ENCODE measurements around the gene KRT34. TPM values are rescaled to one million over a fixed set of nuclear protein-coding genes. Genes with fewer than 3 reads are reported as not detected.
"Not testable (repeated sequence)": the region's sequence is repeated elsewhere in the genome, so short reads cannot be mapped to it uniquely, and the experiment has no call there.

KRT34 gene
- not detected for total RNA-seq

GRCh38 chr17:41381943-41382342, at the start of gene KRT34:
Gene KRT34 (minus strand): TSS chr17:41382306. CDS start chr17:41382246, 60 bp downstream.
- H3K36me3 Mint-ChIP-seq; H3K9me3 Mint-ChIP-seq (ENCODE audit: low read depth); H3K4me3 Mint-ChIP-seq; DNase-seq; H3K4me1 Mint-ChIP-seq; ATAC-seq; CTCF ChIA-PET; H3K27ac Mint-ChIP-seq: not testable (repeated sequence)
- H3K27me3 Mint-ChIP-seq = peaks cover 13% of the 10 kb centered on the region

GRCh38 chr17:41430376-41430775, 48.3 kb upstream of the KRT34 start:
- CTCF ChIA-PET; DNase-seq; H3K36me3 Mint-ChIP-seq; H3K4me1 Mint-ChIP-seq; H3K27me3 Mint-ChIP-seq; H3K4me3 Mint-ChIP-seq; H3K9me3 Mint-ChIP-seq (ENCODE audit: low read depth); ATAC-seq; H3K27ac Mint-ChIP-seq: not testable (repeated sequence)

- H3K36me3 Mint-ChIP-seq = no peaks in the 10 kb centered on the region
- CTCF ChIA-PET = no interaction called here
- DNase-seq = no peak
- ATAC-seq = no peak
- H3K27ac Mint-ChIP-seq = no peak overlapping the region
- H3K4me3 Mint-ChIP-seq = no peak overlapping the region
- H3K9me3 Mint-ChIP-seq (ENCODE audit: low read depth) = no peaks in the 10 kb centered on the region
- H3K27me3 Mint-ChIP-seq = peaks cover 10% of the 10 kb centered on the region
- no peaks in the 10 kb centered on the region for H3K4me1 Mint-ChIP-seq
Observed at GRCh38 chr17:41429667-41430066, 47.6 kb upstream of the KRT34 start.

GRCh38 chr17:41428591-41429291, 46.6 kb upstream of the KRT34 start:
- CTCF ChIA-PET = no interaction called here
- Mint-ChIP-seq H3K27ac (no peak overlapping the region), H3K4me1 (no peaks in the 10 kb centered on the region), H3K27me3 (peaks cover 10% of the 10 kb centered on the region), H3K9me3 (ENCODE audit: low read depth) (no peaks in the 10 kb centered on the region), H3K36me3 (no peaks in the 10 kb centered on the region), H3K4me3 (no peak overlapping the region)
- DNase-seq (no peak), ATAC-seq (no peak)

GRCh38 chr17:41424111-41424635, 42.1 kb upstream of the KRT34 start, which contains the start of gene KRT37:
Gene KRT37 (minus strand): TSS chr17:41424585. CDS start chr17:41424523, 62 bp downstream.
- H3K27me3 Mint-ChIP-seq = peaks cover 4% of the 10 kb centered on the region
- no peak within 1 kb of the TSS for H3K27ac Mint-ChIP-seq
- H3K36me3 Mint-ChIP-seq = no peaks in the 10 kb centered on the region
- CTCF ChIA-PET = no interaction called here
- no peak for ATAC-seq
- H3K9me3 Mint-ChIP-seq (ENCODE audit: low read depth) = no peaks in the 10 kb centered on the region
- no peak for DNase-seq
- H3K4me3 Mint-ChIP-seq = no peak within 1 kb of the TSS
- no peaks in the 10 kb centered on the region for H3K4me1 Mint-ChIP-seq

- not testable (repeated sequence) for H3K27me3 Mint-ChIP-seq; H3K27ac Mint-ChIP-seq; H3K9me3 Mint-ChIP-seq (ENCODE audit: low read depth); DNase-seq; H3K4me3 Mint-ChIP-seq; ATAC-seq; H3K4me1 Mint-ChIP-seq; H3K36me3 Mint-ChIP-seq
- CTCF ChIA-PET = interaction anchor here (0.6 kb wide), 1 partner anchor 12 kb away, joined by 4 read pairs; no protein-coding TSS in a partner anchor
Observed at GRCh38 chr17:41422586-41422985, 40.5 kb upstream of the KRT34 start.

GRCh38 chr17:41421617-41422016, 39.5 kb upstream of the KRT34 start:
- no peak for ATAC-seq
- DNase-seq = no peak
- H3K9me3 Mint-ChIP-seq (ENCODE audit: low read depth) = no peaks in the 10 kb centered on the region
- H3K4me3 Mint-ChIP-seq = no peak overlapping the region
- H3K36me3 Mint-ChIP-seq = no peaks in the 10 kb centered on the region
- H3K4me1 Mint-ChIP-seq = no peaks in the 10 kb centered on the region
- no peaks in the 10 kb centered on the region for H3K27me3 Mint-ChIP-seq
- CTCF ChIA-PET = no interaction called here
- no peak overlapping the region for H3K27ac Mint-ChIP-seq

- H3K27ac Mint-ChIP-seq = no peak overlapping the region
- H3K4me1 Mint-ChIP-seq = no peaks in the 10 kb centered on the region
- no peaks in the 10 kb centered on the region for H3K9me3 Mint-ChIP-seq (ENCODE audit: low read depth)
- H3K4me3 Mint-ChIP-seq = no peak overlapping the region
- no peaks in the 10 kb centered on the region for H3K27me3 Mint-ChIP-seq
- DNase-seq = no peak
- CTCF ChIA-PET = no interaction called here
- no peak for ATAC-seq
- H3K36me3 Mint-ChIP-seq = no peaks in the 10 kb centered on the region
Observed at GRCh38 chr17:41421116-41421515, 39.0 kb upstream of the KRT34 start.

- H3K36me3 Mint-ChIP-seq = no peaks in the 10 kb centered on the region
- ATAC-seq = no peak
- H3K4me1 Mint-ChIP-seq = no peaks in the 10 kb centered on the region
- no peaks in the 10 kb centered on the region for H3K27me3 Mint-ChIP-seq
- no peaks in the 10 kb centered on the region for H3K9me3 Mint-ChIP-seq (ENCODE audit: low read depth)
- H3K27ac Mint-ChIP-seq = no peak overlapping the region
- CTCF ChIA-PET = no interaction called here
- no peak overlapping the region for H3K4me3 Mint-ChIP-seq
- DNase-seq = no peak
Observed at GRCh38 chr17:41420134-41420533, 38.0 kb upstream of the KRT34 start.

- Mint-ChIP-seq H3K36me3 (no peaks in the 10 kb centered on the region), H3K9me3 (ENCODE audit: low read depth) (no peaks in the 10 kb centered on the region), H3K27ac (no peak overlapping the region), H3K4me3 (no peak overlapping the region), H3K4me1 (no peaks in the 10 kb centered on the region), H3K27me3 (no peaks in the 10 kb centered on the region)
- ATAC-seq (no peak), DNase-seq (no peak)
- CTCF ChIA-PET = no interaction called here
Observed at GRCh38 chr17:41419716-41420115, 37.6 kb upstream of the KRT34 start.

GRCh38 chr17:41418116-41418860, 36.2 kb upstream of the KRT34 start:
- Mint-ChIP-seq H3K4me1 (no peaks in the 10 kb centered on the region), H3K36me3 (no peaks in the 10 kb centered on the region), H3K27ac (no peak overlapping the region), H3K27me3 (no peaks in the 10 kb centered on the region), H3K9me3 (ENCODE audit: low read depth) (no peaks in the 10 kb centered on the region), H3K4me3 (no peak overlapping the region)
- CTCF ChIA-PET = interaction anchor here (1.2 to 1.5 kb wide), 2 partner anchors 110 to 131 kb away, joined by 3 to 4 read pairs; partner anchors contain the start of gene KRT19
- DNase-seq (no peak), ATAC-seq (no peak)

GRCh38 chr17:41417576-41418015, 35.5 kb upstream of the KRT34 start:
- H3K27me3 Mint-ChIP-seq = no peaks in the 10 kb centered on the region
- CTCF ChIA-PET = interaction anchor here (1.2 to 1.6 kb wide), 3 partner anchors 110 to 245 kb away, joined by 3 to 4 read pairs (median 3); partner anchors contain the start of gene KRT19
- no peak for DNase-seq
- ATAC-seq = no peak
- no peak overlapping the region for H3K4me3 Mint-ChIP-seq
- no peak overlapping the region for H3K27ac Mint-ChIP-seq
- no peaks in the 10 kb centered on the region for H3K4me1 Mint-ChIP-seq
- no peaks in the 10 kb centered on the region for H3K9me3 Mint-ChIP-seq (ENCODE audit: low read depth)
- H3K36me3 Mint-ChIP-seq = no peaks in the 10 kb centered on the region

- ATAC-seq (no peak), DNase-seq (no peak)
- Mint-ChIP-seq H3K4me1 (no peaks in the 10 kb centered on the region), H3K27me3 (no peaks in the 10 kb centered on the region), H3K36me3 (no peaks in the 10 kb centered on the region), H3K27ac (no peak overlapping the region), H3K4me3 (no peak overlapping the region), H3K9me3 (ENCODE audit: low read depth) (no peaks in the 10 kb centered on the region)
- CTCF ChIA-PET = interaction anchor here (1.5 to 1.6 kb wide), 2 partner anchors 132 to 246 kb away, joined by 3 to 4 read pairs; no protein-coding TSS in a partner anchor
Observed at GRCh38 chr17:41417127-41417526, 35.0 kb upstream of the KRT34 start.

Measured in activated CD8-positive, alpha-beta memory T cell treated with anti-CD3 and anti-CD28 coated beads, Interleukin-2, amount 10 ng/mL, durations not matched to agents 7 days and 5 days (primary cell).